ENCODE measurements around the gene ABCB8.

DNA sequence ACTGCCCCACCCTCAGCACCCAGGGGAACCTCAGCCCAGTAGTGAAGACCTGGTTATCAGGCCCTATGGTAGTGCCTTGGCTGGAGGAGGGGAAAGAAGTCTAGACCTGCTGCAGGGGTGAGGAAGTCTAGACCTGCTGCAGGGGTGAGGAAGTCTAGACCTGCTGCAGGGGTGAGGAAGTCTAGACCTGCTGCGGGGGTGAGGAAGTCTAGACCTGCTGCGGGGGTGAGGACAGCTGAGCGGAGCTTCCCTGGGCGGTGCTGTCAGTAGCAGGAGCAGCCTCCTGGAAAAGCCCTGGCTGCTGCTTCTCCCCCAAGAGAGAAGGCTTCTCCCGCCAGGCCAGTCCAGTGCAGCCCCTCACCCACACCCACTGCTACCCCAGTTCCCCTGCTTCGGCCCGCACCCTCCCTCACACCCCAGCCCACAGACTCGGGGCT is 31.2 kb upstream of the ABCB8 start:
- TF ChIP-seq EZH2 (IDR thresholded peaks at IDR 0.05; ENCODE audit: borderline replicate concordance, insufficient read depth, low read depth, low read length, poor library complexity, severe bottlenecking): no peak
- no peak for TF ChIP-seq CTCF (IDR thresholded peaks at IDR 0.05)
